ENCODE measurements around the gene COG5.

Gene COG5

DNA sequence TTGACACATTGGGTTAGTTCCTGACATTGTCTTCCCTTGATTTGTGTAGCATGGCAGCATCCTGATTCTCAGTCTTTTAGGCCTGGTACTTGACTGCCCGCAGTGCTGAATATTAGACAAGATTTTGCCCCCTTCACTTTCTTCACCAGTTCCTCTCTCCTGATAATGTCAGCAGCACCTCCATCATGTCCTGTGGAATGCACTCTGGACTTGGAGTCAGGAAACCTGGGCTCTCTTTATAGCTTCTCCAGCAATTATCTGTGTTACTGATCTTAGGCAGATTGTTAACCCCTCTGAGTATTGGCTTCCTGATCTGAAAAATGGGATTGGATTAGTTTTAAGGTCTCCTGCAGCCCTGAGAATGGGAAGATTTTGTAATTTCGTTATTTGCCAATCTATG is 375.9 kb downstream of the COG5 start:
- H3K4me3 ChIP-seq (ENCODE audit: low read length) = no peak overlapping the region
- DNase-seq (ENCODE audit: low read depth) = no peak
- TF ChIP-seq, protein P1, sequence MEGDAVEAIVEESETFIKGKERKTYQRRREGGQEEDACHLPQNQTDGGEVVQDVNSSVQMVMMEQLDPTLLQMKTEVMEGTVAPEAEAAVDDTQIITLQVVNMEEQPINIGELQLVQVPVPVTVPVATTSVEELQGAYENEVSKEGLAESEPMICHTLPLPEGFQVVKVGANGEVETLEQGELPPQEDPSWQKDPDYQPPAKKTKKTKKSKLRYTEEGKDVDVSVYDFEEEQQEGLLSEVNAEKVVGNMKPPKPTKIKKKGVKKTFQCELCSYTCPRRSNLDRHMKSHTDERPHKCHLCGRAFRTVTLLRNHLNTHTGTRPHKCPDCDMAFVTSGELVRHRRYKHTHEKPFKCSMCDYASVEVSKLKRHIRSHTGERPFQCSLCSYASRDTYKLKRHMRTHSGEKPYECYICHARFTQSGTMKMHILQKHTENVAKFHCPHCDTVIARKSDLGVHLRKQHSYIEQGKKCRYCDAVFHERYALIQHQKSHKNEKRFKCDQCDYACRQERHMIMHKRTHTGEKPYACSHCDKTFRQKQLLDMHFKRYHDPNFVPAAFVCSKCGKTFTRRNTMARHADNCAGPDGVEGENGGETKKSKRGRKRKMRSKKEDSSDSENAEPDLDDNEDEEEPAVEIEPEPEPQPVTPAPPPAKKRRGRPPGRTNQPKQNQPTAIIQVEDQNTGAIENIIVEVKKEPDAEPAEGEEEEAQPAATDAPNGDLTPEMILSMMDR (conservative IDR thresholded peaks at IDR 0.05; ENCODE audit: low read length) = no peak

DNA sequence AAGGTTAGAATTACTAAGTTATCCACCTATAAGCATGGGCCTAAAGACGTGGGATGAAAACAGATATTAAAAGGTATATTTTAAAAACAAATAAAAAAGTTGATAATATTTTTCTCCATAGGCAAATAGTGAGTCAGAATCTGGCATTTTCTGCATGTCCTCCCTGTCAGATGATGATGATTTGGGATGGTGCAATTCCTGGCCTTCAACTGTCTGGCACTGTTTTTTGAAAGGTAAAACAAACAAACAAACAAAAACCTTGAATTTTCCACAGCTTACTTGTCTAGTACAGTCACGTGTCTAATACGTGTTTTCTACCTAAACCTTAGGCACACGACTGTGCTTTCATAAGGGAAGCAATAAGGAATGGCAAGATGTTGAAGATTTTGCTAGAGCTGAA is 377.5 kb downstream of the COG5 start:
- TF ChIP-seq, protein P1 (conservative IDR thresholded peaks at IDR 0.05; ENCODE audit: low read length) = no peak
- DNase-seq (ENCODE audit: low read depth) = no peak
- H3K4me3 ChIP-seq (ENCODE audit: low read length) = no peak overlapping the region

DNA sequence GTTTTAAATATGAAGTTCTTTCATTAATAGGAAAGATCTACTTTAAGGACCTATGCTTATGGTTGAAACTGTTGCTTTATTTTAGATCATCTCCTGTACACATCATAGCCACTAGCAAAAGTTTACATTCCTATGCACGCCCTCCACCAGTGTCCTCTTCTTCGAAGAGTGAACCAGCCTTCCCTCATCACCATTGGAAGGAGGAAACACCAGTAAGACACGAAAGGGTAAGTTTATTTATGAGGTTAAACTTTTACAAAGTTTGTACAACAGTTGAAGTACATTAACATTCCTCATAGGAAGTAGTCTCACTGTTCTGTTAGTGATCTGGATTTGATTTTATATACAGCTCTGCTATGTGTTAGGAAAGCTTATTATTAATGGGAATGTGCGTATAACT is 378.0 kb downstream of the COG5 start:
- no peak for DNase-seq (ENCODE audit: low read depth)
- TF ChIP-seq, protein P1 (conservative IDR thresholded peaks at IDR 0.05; ENCODE audit: low read length) = no peak
- H3K4me3 ChIP-seq (ENCODE audit: low read length) = no peak overlapping the region

DNA sequence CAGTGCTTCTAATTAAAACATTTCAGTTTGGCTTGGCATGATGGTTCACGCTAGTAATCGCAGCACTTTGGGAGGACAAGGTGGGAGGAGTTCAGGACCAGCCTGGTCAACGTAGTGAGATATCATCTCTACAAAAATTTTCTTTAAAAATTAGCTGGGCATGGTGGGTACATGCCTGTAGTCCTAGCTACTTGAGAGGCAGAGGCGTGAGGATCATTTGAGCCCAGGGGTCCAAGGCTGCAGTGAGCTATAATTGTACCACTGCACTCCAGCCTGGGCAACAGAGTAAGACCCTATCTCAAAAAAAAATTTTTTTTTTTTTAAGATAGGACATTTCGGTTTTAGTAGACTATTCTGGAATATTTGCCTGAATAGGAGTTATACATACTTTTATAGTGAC is 382.5 kb downstream of the COG5 start:
- no peak for DNase-seq (ENCODE audit: low read depth)
- TF ChIP-seq, protein P1 (conservative IDR thresholded peaks at IDR 0.05; ENCODE audit: low read length) = no peak
- no peak overlapping the region for H3K4me3 ChIP-seq (ENCODE audit: low read length)

DNA sequence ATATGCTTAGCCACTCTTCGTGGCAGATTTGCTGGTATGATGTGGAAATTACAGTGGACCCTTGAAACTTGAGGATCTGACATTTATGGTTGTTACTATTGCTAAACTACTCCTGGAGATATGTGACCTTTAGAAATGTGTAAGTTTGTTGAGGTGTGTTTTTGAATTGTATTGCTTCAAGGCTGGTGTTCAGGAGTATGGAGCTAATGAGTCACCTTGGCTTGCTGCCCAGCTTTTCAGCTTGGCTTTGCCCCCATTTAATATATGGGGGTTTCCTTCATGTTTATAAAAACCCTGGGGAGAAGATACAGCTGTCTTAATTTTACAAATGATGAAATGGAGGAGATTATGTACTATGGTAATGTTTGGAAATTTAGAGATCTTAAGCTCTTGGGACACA is 383.3 kb downstream of the COG5 start:
- H3K4me3 ChIP-seq (ENCODE audit: low read length) = no peak overlapping the region
- TF ChIP-seq, protein P1 (conservative IDR thresholded peaks at IDR 0.05; ENCODE audit: low read length) = no peak
- peak; percentile 50 for DNase-seq (ENCODE audit: low read depth)

DNA sequence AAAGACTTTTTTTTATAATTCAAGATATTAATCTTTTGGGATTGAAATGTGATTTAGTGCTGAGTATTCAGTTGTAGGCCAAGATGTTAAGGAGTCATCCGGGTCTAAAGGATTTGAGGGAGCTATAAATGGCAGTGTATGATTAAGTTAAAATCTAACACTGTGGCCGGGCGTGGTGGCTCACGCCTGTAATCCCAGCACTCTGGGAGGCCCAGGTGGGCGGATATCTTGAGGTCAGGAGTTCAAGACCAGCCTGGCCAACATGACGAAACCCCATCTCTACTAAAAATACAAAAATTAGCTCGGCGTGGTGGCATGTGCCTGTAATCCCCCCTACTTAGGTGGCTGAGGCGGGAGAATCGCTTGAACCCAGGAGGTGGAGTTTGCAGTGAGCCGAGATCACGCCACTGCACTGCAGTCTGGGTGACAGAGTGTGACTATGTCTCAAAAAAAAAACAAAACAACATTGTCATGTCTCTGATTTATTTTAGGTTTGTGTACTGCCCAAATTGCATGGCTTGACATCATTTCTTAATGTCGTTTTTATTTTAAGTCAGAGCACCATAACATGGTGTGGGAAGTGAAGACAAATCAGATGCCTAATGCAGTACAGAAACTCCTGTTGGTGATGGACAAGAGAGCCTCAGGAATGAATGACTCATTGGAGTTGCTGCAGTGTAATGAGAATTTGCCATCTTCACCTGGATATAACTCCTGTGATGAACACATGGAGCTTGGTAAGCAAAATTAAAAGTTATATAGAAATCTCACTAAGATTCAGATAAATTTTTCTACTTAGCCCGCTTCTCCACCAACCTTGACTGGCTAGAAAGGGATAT is 384.2 kb downstream of the COG5 start:
- TF ChIP-seq, protein P1 (conservative IDR thresholded peaks at IDR 0.05; ENCODE audit: low read length) = no peak
- DNase-seq (ENCODE audit: low read depth) = peak; percentile 49
- no peak overlapping the region for H3K4me3 ChIP-seq (ENCODE audit: low read length)

DNA sequence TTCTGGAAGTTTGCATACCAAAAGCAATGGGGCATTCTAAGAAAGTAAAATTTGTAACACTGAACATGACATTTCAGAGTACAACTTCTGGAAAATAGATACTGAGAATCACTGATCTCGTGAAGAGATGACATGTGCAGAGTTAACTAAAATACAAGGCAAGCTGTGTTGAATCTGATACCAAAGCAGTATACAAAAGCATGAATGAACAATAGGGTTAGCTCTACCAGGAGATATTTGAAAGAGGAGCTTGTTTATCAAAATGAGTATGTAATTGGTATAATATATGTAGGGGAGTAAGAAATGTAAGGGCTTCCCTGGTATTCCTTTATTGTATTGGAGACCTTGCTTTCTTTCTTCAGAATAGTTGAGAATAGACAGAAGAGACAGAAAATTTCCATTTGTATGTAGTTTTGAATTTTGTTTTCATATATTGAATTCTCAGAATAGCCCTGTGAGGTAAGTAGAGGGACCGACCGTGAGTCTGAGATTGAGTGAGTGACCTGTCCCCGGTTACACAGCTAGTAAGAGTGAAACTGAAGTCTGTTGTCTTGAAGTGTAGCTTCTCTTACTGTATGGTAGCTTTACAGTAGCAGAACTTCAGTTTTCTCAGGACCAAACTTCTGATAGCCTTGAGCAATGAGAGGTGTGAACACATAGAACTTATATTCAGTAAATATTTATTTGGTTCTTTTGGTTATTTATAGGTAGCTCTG is 389.9 kb downstream of the COG5 start:
- no peak overlapping the region for H3K4me3 ChIP-seq (ENCODE audit: low read length)
- TF ChIP-seq, protein P1 (conservative IDR thresholded peaks at IDR 0.05; ENCODE audit: low read length) = no peak

More for the DNA sequence above, 389.9 kb downstream of the COG5 start:
- DNase-seq (ENCODE audit: low read depth) = no peak
